ENCODE data around the gene RUNDC3A. TPM values are rescaled to one million over a fixed set of nuclear protein-coding genes. Genes with fewer than 3 reads are reported as not detected.

RUNDC3A gene
- total and polyA plus RNA-seq, 2 donors = 0.99 to 4.9 TPM

- no peak for DNase-seq (ENCODE audit: low read depth in 6 of 9, low spot score in 9 of 9)
- no peaks in the 10 kb centered on the region for H3K36me3 ChIP-seq (ENCODE audit: control insufficient read depth in 2 of 2, insufficient read depth in 2 of 2, low read length in 1 of 2)
- no peaks in the 10 kb centered on the region for H3K4me1 ChIP-seq (ENCODE audit: control insufficient read depth in 2 of 2, insufficient read depth in 2 of 2, low read length in 2 of 2)
- H3K9me3 ChIP-seq (ENCODE audit: control insufficient read depth in 2 of 2, insufficient read depth in 1 of 2, low read length in 1 of 2) = no peaks in the 10 kb centered on the region
- peaks cover 0 to 16% of the 10 kb centered on the region in 2 donors for H3K27me3 ChIP-seq (ENCODE audit: control insufficient read depth in 2 of 2, insufficient read depth in 1 of 2, low read length in 1 of 2)
- WGBS = 84% methylated on average over 11 of the region's 11 CpGs
- no peak overlapping the region for H3K27ac ChIP-seq (ENCODE audit: low read depth in 1 of 2, low read length in 1 of 2)
- no peak overlapping the region for H3K4me3 ChIP-seq (ENCODE audit: low read length in 2 of 2)
Measured at GRCh38 chr17:44268709-44269534, 39.5 kb upstream of the RUNDC3A start.

GRCh38 chr17:44269535-44270240, 38.7 kb upstream of the RUNDC3A start:
- peaks cover 0 to 17% of the 10 kb centered on the region in 2 donors for H3K27me3 ChIP-seq (ENCODE audit: control insufficient read depth in 2 of 2, insufficient read depth in 1 of 2, low read length in 1 of 2)
- WGBS = 93% methylated on average over 7 of the region's 7 CpGs
- H3K4me3 ChIP-seq (ENCODE audit: low read length in 2 of 2) = no peak overlapping the region
- no peak for DNase-seq (ENCODE audit: low read depth in 6 of 9, low spot score in 9 of 9)
- H3K27ac ChIP-seq (ENCODE audit: low read depth in 1 of 2, low read length in 1 of 2) = no peak overlapping the region
- H3K4me1 ChIP-seq (ENCODE audit: control insufficient read depth in 2 of 2, insufficient read depth in 2 of 2, low read length in 2 of 2) = no peaks in the 10 kb centered on the region
- H3K36me3 ChIP-seq (ENCODE audit: control insufficient read depth in 2 of 2, insufficient read depth in 2 of 2, low read length in 1 of 2) = no peaks in the 10 kb centered on the region
- H3K9me3 ChIP-seq (ENCODE audit: control insufficient read depth in 2 of 2, insufficient read depth in 1 of 2, low read length in 1 of 2) = no peaks in the 10 kb centered on the region

GRCh38 chr17:44272321-44272951, 36.0 kb upstream of the RUNDC3A start:
- no peak for DNase-seq (ENCODE audit: low read depth in 6 of 9, low spot score in 9 of 9)
- H3K4me3 ChIP-seq (ENCODE audit: low read length in 2 of 2) = no peak overlapping the region
- H3K9me3 ChIP-seq (ENCODE audit: control insufficient read depth in 2 of 2, insufficient read depth in 1 of 2, low read length in 1 of 2) = no peaks in the 10 kb centered on the region
- H3K27me3 ChIP-seq (ENCODE audit: control insufficient read depth in 2 of 2, insufficient read depth in 1 of 2, low read length in 1 of 2) = peaks cover 0 to 24% of the 10 kb centered on the region in 2 donors
- no peaks in the 10 kb centered on the region for H3K36me3 ChIP-seq (ENCODE audit: control insufficient read depth in 2 of 2, insufficient read depth in 2 of 2, low read length in 1 of 2)
- 90% methylated on average over 13 of the region's 13 CpGs for WGBS
- no peaks in the 10 kb centered on the region for H3K4me1 ChIP-seq (ENCODE audit: control insufficient read depth in 2 of 2, insufficient read depth in 2 of 2, low read length in 2 of 2)
- no peak overlapping the region for H3K27ac ChIP-seq (ENCODE audit: low read depth in 1 of 2, low read length in 1 of 2)

- WGBS = 94% methylated on average over 6 of the region's 6 CpGs
- no peak overlapping the region for H3K27ac ChIP-seq (ENCODE audit: low read depth in 1 of 2, low read length in 1 of 2)
- H3K4me3 ChIP-seq (ENCODE audit: low read length in 2 of 2) = no peak overlapping the region
- no peaks in the 10 kb centered on the region for H3K4me1 ChIP-seq (ENCODE audit: control insufficient read depth in 2 of 2, insufficient read depth in 2 of 2, low read length in 2 of 2)
- DNase-seq (ENCODE audit: low read depth in 6 of 9, low spot score in 9 of 9) = no peak
- no peaks in the 10 kb centered on the region for H3K36me3 ChIP-seq (ENCODE audit: control insufficient read depth in 2 of 2, insufficient read depth in 2 of 2, low read length in 1 of 2)
- no peaks in the 10 kb centered on the region for H3K9me3 ChIP-seq (ENCODE audit: control insufficient read depth in 2 of 2, insufficient read depth in 1 of 2, low read length in 1 of 2)
- H3K27me3 ChIP-seq (ENCODE audit: control insufficient read depth in 2 of 2, insufficient read depth in 1 of 2, low read length in 1 of 2) = peaks cover 0 to 24% of the 10 kb centered on the region in 2 donors
Measured at GRCh38 chr17:44272954-44273353, 35.4 kb upstream of the RUNDC3A start.

- no peaks in the 10 kb centered on the region for H3K36me3 ChIP-seq (ENCODE audit: control insufficient read depth in 2 of 2, insufficient read depth in 2 of 2, low read length in 1 of 2)
- H3K27me3 ChIP-seq (ENCODE audit: control insufficient read depth in 2 of 2, insufficient read depth in 1 of 2, low read length in 1 of 2) = peaks cover 0 to 24% of the 10 kb centered on the region in 2 donors
- no peak overlapping the region for H3K4me3 ChIP-seq (ENCODE audit: low read length in 2 of 2)
- 96% methylated on average over 5 of the region's 5 CpGs for WGBS
- H3K9me3 ChIP-seq (ENCODE audit: control insufficient read depth in 2 of 2, insufficient read depth in 1 of 2, low read length in 1 of 2) = no peaks in the 10 kb centered on the region
- H3K4me1 ChIP-seq (ENCODE audit: control insufficient read depth in 2 of 2, insufficient read depth in 2 of 2, low read length in 2 of 2) = no peaks in the 10 kb centered on the region
- no peak for DNase-seq (ENCODE audit: low read depth in 6 of 9, low spot score in 9 of 9)
- no peak overlapping the region for H3K27ac ChIP-seq (ENCODE audit: low read depth in 1 of 2, low read length in 1 of 2)
Measured at GRCh38 chr17:44273607-44274006, 34.8 kb upstream of the RUNDC3A start.

GRCh38 chr17:44277976-44278375, 30.4 kb upstream of the RUNDC3A start:
- H3K36me3 ChIP-seq (ENCODE audit: control insufficient read depth in 2 of 2, insufficient read depth in 2 of 2, low read length in 1 of 2) = no peaks in the 10 kb centered on the region
- peaks cover 0 to 38% of the 10 kb centered on the region in 2 donors for H3K27me3 ChIP-seq (ENCODE audit: control insufficient read depth in 2 of 2, insufficient read depth in 1 of 2, low read length in 1 of 2)
- H3K27ac ChIP-seq (ENCODE audit: low read depth in 1 of 2, low read length in 1 of 2) = no peak overlapping the region
- 96% methylated on average over 4 of the region's 4 CpGs for WGBS
- no peak for DNase-seq (ENCODE audit: low read depth in 6 of 9, low spot score in 9 of 9)
- no peak overlapping the region for H3K4me3 ChIP-seq (ENCODE audit: low read length in 2 of 2)
- no peaks in the 10 kb centered on the region for H3K9me3 ChIP-seq (ENCODE audit: control insufficient read depth in 2 of 2, insufficient read depth in 1 of 2, low read length in 1 of 2)
- H3K4me1 ChIP-seq (ENCODE audit: control insufficient read depth in 2 of 2, insufficient read depth in 2 of 2, low read length in 2 of 2) = peaks cover 0 to 8% of the 10 kb centered on the region in 2 donors

- WGBS = 98% methylated on average over 2 of the region's 2 CpGs
- H3K4me3 ChIP-seq (ENCODE audit: low read length in 2 of 2) = no peak overlapping the region
Measured at GRCh38 chr17:44279346-44279665, 29.1 kb upstream of the RUNDC3A start.

GRCh38 chr17:44279666-44280391, 28.6 kb upstream of the RUNDC3A start:
- Histone ChIP-seq H3K27me3 (ENCODE audit: control insufficient read depth in 2 of 2, insufficient read depth in 1 of 2, low read length in 1 of 2) (peaks cover 0 to 36% of the 10 kb centered on the region in 2 donors), H3K36me3 (ENCODE audit: control insufficient read depth in 2 of 2, insufficient read depth in 2 of 2, low read length in 1 of 2) (no peaks in the 10 kb centered on the region), H3K4me1 (ENCODE audit: control insufficient read depth in 2 of 2, insufficient read depth in 2 of 2, low read length in 2 of 2) (peaks cover 0 to 8% of the 10 kb centered on the region in 2 donors), H3K9me3 (ENCODE audit: control insufficient read depth in 2 of 2, insufficient read depth in 1 of 2, low read length in 1 of 2) (no peaks in the 10 kb centered on the region), H3K27ac (ENCODE audit: low read depth in 1 of 2, low read length in 1 of 2) (no peak overlapping the region), H3K4me3 (ENCODE audit: low read length in 2 of 2) (no peak overlapping the region)
- WGBS = 34% methylated on average over 20 of the region's 20 CpGs
- peak in 1 of 9 donors; percentile 14 for DNase-seq (ENCODE audit: low read depth in 6 of 9, low spot score in 9 of 9)

More at GRCh38 chr17:44279346-44279665, 29.1 kb upstream of the RUNDC3A start:
- H3K4me1 ChIP-seq (ENCODE audit: control insufficient read depth in 2 of 2, insufficient read depth in 2 of 2, low read length in 2 of 2) = peaks cover 0 to 8% of the 10 kb centered on the region in 2 donors
- no peaks in the 10 kb centered on the region for H3K36me3 ChIP-seq (ENCODE audit: control insufficient read depth in 2 of 2, insufficient read depth in 2 of 2, low read length in 1 of 2)
- no peaks in the 10 kb centered on the region for H3K9me3 ChIP-seq (ENCODE audit: control insufficient read depth in 2 of 2, insufficient read depth in 1 of 2, low read length in 1 of 2)
- no peak overlapping the region for H3K27ac ChIP-seq (ENCODE audit: low read depth in 1 of 2, low read length in 1 of 2)
- no peak for DNase-seq (ENCODE audit: low read depth in 6 of 9, low spot score in 9 of 9)
- peaks cover 0 to 36% of the 10 kb centered on the region in 2 donors for H3K27me3 ChIP-seq (ENCODE audit: control insufficient read depth in 2 of 2, insufficient read depth in 1 of 2, low read length in 1 of 2)
